ENCODE measurements around the gene INPP4A. TPM values are rescaled to one million over a fixed set of nuclear protein-coding genes. Genes with fewer than 3 reads are reported as not detected.

Gene INPP4A
- polyA plus RNA-seq, 1 donor from 2014 or later = 51.4 TPM

DNA sequence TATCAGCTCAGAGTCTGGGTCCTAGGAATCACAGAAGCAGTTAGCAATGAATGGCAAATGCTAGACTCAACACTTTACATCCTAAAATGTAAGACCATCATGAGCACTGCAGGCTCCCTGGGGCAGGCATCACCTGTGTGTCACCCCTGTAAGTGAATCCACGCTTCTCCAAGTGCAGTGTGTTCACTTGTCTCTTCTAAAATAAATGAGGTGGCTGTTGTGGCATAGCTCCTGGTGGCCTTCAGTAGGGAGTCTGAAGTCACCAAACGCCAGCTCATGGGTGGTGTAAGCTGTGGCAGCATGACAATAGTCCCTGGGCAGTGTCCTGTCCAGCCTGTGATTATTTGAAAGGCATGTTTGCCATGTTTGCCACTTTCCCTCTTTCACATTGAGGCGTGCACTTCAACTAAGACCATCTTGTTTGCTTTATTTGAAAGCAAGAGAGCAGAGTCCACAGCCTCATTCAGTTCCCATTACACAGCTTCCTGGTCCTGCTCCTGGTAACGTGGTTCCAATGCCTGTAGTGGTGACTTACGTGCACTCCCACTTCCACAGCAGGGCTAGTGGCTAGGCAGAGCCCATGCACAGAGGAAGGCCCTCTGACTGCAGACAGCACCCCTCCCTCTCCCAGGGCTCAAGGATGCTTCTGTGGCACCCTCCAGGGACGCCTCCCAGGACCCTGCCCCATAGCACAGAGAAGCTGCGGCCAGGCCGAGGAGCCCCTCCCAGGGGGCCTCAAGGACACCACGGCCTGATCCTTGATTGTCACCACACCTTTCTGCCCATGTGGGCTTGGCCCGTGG is 139.4 kb downstream of the INPP4A start:
- Histone ChIP-seq H3K27me3 (ENCODE audit: insufficient read depth, low read depth, low read length) (no peaks in the 10 kb centered on the region), H3K9ac (ENCODE audit: low read length) (no peak overlapping the region), H3K9me2 (ENCODE audit: insufficient read depth, low read length) (no peaks in the 10 kb centered on the region), H3K79me2 (replicated peaks; ENCODE audit: insufficient read depth, low read length) (no peaks in the 10 kb centered on the region), H3K36me3 (ENCODE audit: insufficient read depth, low read length) (no peaks in the 10 kb centered on the region), H3F3A (ENCODE audit: insufficient read depth, low read length, poor library complexity, severe bottlenecking) (no peaks in the 10 kb centered on the region), H4K20me1 (ENCODE audit: insufficient read depth) (no peaks in the 10 kb centered on the region), H3K4me3 (ENCODE audit: low read length) (no peak overlapping the region), H3K4me2 (ENCODE audit: low read length) (no peak overlapping the region), H3K9me3 (ENCODE audit: low read length) (no peaks in the 10 kb centered on the region), H2AFZ (ENCODE audit: low read depth, low read length) (no peak overlapping the region), H3K27ac (ENCODE audit: low read length) (no peak overlapping the region)
- TF ChIP-seq POLR2AphosphoS5 (IDR thresholded peaks at IDR 0.05) (no peak), EZH2 (IDR thresholded peaks at IDR 0.05; ENCODE audit: borderline replicate concordance, insufficient read depth, low read length, poor library complexity, severe bottlenecking) (no peak), SMC3 (conservative IDR thresholded peaks at IDR 0.05; ENCODE audit: poor library complexity) (no peak), TAF1 (IDR thresholded peaks at IDR 0.05; ENCODE audit: low read depth) (no peak), EP300 (conservative IDR thresholded peaks at IDR 0.05; ENCODE audit: poor library complexity, severe bottlenecking) (no peak), RAD21 (conservative IDR thresholded peaks at IDR 0.05) (no peak), MXI1 (conservative IDR thresholded peaks at IDR 0.05; ENCODE audit: poor library complexity, severe bottlenecking) (no peak)
- TF ChIP-seq, protein P1, sequence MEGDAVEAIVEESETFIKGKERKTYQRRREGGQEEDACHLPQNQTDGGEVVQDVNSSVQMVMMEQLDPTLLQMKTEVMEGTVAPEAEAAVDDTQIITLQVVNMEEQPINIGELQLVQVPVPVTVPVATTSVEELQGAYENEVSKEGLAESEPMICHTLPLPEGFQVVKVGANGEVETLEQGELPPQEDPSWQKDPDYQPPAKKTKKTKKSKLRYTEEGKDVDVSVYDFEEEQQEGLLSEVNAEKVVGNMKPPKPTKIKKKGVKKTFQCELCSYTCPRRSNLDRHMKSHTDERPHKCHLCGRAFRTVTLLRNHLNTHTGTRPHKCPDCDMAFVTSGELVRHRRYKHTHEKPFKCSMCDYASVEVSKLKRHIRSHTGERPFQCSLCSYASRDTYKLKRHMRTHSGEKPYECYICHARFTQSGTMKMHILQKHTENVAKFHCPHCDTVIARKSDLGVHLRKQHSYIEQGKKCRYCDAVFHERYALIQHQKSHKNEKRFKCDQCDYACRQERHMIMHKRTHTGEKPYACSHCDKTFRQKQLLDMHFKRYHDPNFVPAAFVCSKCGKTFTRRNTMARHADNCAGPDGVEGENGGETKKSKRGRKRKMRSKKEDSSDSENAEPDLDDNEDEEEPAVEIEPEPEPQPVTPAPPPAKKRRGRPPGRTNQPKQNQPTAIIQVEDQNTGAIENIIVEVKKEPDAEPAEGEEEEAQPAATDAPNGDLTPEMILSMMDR (IDR thresholded peaks at IDR 0.05; ENCODE audit: poor library complexity, severe bottlenecking) = no peak
- TF ChIP-seq, protein P2, sequence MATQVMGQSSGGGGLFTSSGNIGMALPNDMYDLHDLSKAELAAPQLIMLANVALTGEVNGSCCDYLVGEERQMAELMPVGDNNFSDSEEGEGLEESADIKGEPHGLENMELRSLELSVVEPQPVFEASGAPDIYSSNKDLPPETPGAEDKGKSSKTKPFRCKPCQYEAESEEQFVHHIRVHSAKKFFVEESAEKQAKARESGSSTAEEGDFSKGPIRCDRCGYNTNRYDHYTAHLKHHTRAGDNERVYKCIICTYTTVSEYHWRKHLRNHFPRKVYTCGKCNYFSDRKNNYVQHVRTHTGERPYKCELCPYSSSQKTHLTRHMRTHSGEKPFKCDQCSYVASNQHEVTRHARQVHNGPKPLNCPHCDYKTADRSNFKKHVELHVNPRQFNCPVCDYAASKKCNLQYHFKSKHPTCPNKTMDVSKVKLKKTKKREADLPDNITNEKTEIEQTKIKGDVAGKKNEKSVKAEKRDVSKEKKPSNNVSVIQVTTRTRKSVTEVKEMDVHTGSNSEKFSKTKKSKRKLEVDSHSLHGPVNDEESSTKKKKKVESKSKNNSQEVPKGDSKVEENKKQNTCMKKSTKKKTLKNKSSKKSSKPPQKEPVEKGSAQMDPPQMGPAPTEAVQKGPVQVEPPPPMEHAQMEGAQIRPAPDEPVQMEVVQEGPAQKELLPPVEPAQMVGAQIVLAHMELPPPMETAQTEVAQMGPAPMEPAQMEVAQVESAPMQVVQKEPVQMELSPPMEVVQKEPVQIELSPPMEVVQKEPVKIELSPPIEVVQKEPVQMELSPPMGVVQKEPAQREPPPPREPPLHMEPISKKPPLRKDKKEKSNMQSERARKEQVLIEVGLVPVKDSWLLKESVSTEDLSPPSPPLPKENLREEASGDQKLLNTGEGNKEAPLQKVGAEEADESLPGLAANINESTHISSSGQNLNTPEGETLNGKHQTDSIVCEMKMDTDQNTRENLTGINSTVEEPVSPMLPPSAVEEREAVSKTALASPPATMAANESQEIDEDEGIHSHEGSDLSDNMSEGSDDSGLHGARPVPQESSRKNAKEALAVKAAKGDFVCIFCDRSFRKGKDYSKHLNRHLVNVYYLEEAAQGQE (IDR thresholded peaks at IDR 0.05; ENCODE audit: borderline replicate concordance) = no peak

DNA sequence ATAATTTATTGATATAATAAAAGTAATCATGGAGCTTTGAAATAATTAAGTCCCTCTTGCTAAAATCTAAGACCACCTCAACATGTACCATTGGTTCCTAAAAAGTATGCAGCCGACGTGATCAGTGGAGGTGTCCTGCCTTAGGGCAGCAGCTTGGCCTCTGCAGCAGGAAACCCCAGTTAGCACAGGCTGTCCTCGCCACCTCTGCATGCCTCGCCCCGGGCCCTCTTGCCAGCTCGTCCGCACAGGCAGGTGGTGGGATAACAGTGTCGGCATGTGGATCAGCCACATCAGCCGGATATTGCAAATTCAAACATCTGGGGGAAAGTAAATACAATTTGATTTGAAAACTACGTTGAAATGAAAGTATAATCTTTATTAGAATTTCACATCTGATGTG is 140.7 kb downstream of the INPP4A start:
- Histone ChIP-seq H3K36me3 (ENCODE audit: insufficient read depth, low read length) (no peaks in the 10 kb centered on the region), H3K4me2 (ENCODE audit: low read length) (no peak overlapping the region), H3K9me2 (ENCODE audit: insufficient read depth, low read length) (no peaks in the 10 kb centered on the region), H2AFZ (ENCODE audit: low read depth, low read length) (no peak overlapping the region), H4K20me1 (ENCODE audit: insufficient read depth) (no peaks in the 10 kb centered on the region), H3K9ac (ENCODE audit: low read length) (no peak overlapping the region), H3K4me3 (ENCODE audit: low read length) (no peak overlapping the region), H3K79me2 (replicated peaks; ENCODE audit: insufficient read depth, low read length) (no peaks in the 10 kb centered on the region), H3K27me3 (ENCODE audit: insufficient read depth, low read depth, low read length) (no peaks in the 10 kb centered on the region), H3F3A (ENCODE audit: insufficient read depth, low read length, poor library complexity, severe bottlenecking) (no peaks in the 10 kb centered on the region), H3K9me3 (ENCODE audit: low read length) (no peaks in the 10 kb centered on the region), H3K27ac (ENCODE audit: low read length) (no peak overlapping the region)
- no peak for TF ChIP-seq TAF1 (IDR thresholded peaks at IDR 0.05; ENCODE audit: low read depth)
- TF ChIP-seq SMC3 (conservative IDR thresholded peaks at IDR 0.05; ENCODE audit: poor library complexity) = no peak
- TF ChIP-seq EP300 (conservative IDR thresholded peaks at IDR 0.05; ENCODE audit: poor library complexity, severe bottlenecking) = no peak
- no peak for TF ChIP-seq EZH2 (IDR thresholded peaks at IDR 0.05; ENCODE audit: borderline replicate concordance, insufficient read depth, low read length, poor library complexity, severe bottlenecking)
- TF ChIP-seq, protein P1 (IDR thresholded peaks at IDR 0.05; ENCODE audit: poor library complexity, severe bottlenecking) = no peak
- no peak for TF ChIP-seq MXI1 (conservative IDR thresholded peaks at IDR 0.05; ENCODE audit: poor library complexity, severe bottlenecking)
- TF ChIP-seq RAD21 (conservative IDR thresholded peaks at IDR 0.05) = no peak
- TF ChIP-seq POLR2AphosphoS5 (IDR thresholded peaks at IDR 0.05) = no peak
- TF ChIP-seq, protein P2 (IDR thresholded peaks at IDR 0.05; ENCODE audit: borderline replicate concordance) = no peak
